WTC11 (cell line): ENCODE results near the gene MOB3B. TPM values are rescaled to one million over a fixed set of nuclear protein-coding genes. Genes with fewer than 3 reads are reported as not detected.
A peak's percentile ranks its signal among the peaks of the same experiment; 100 is the strongest.

Experiments
- ATF3 ChIP-seq: sonication (generic); formaldehyde crosslinking; conservative IDR thresholded peaks from 2 replicates; pipeline ENCODE4 v1.8.1; 2022; ENCODE audit warnings: mild to moderate bottlenecking, missing genetic modification reagents
- CDX4 ChIP-seq: fragments of 250-450 bp; sonication (Bioruptor Pico); IDR thresholded peaks from 2 replicates; pipeline ENCODE4 v1.9.0; 2021; ENCODE audit warnings: moderate library complexity, mild to moderate bottlenecking, inconsistent platforms, borderline replicate concordance
- CREB1 ChIP-seq: sonication (generic); formaldehyde crosslinking; IDR thresholded peaks from 2 replicates; pipeline ENCODE4 v1.8.0; 2023; ENCODE audit warnings: mild to moderate bottlenecking, missing genetic modification reagents
- ESRRA ChIP-seq: sonication (generic); formaldehyde crosslinking; IDR thresholded peaks from 2 replicates; pipeline ENCODE4 v1.8.1; 2022; ENCODE audit warnings: mild to moderate bottlenecking, missing genetic modification reagents, borderline replicate concordance
- FOXP1 ChIP-seq: sonication (generic); formaldehyde crosslinking; IDR thresholded peaks from 2 replicates; pipeline ENCODE4 v1.8.0; 2022; ENCODE audit warnings: missing genetic modification reagents, mild to moderate bottlenecking, moderate library complexity, borderline replicate concordance
- GABPB1 ChIP-seq: sonication (generic); formaldehyde crosslinking; IDR thresholded peaks from 2 replicates; pipeline ENCODE4 v1.8.1; 2023; ENCODE audit warnings: mild to moderate bottlenecking, missing genetic modification reagents
- GTF2I ChIP-seq: fragments of 250-450 bp; sonication (Bioruptor Pico); conservative IDR thresholded peaks from 2 replicates; pipeline ENCODE4 v1.4.0; 2021; ENCODE audit warnings: mild to moderate bottlenecking
- HMGA2 ChIP-seq: fragments of 250-450 bp; sonication (Bioruptor Pico); IDR thresholded peaks from 2 replicates; pipeline ENCODE4 v1.4.0; 2021; ENCODE audit warnings: mild to moderate bottlenecking, moderate library complexity
- KAT7 ChIP-seq: sonication (generic); formaldehyde crosslinking; IDR thresholded peaks from 2 replicates; pipeline ENCODE4 v1.8.1; 2023; ENCODE audit warnings: missing genetic modification reagents, mild to moderate bottlenecking, borderline replicate concordance
- MAX ChIP-seq: sonication (generic); formaldehyde crosslinking; IDR thresholded peaks from 2 replicates; pipeline ENCODE4 v1.8.0; 2022; ENCODE audit warnings: mild to moderate bottlenecking, missing genetic modification reagents
- MXD4 ChIP-seq: fragments of 250-450 bp; sonication (Bioruptor Pico); IDR thresholded peaks from 2 replicates; pipeline ENCODE4 v1.8.0; 2021; ENCODE audit warnings: mild to moderate bottlenecking, moderate library complexity, borderline replicate concordance
- MYBL2 ChIP-seq: sonication (generic); formaldehyde crosslinking; IDR thresholded peaks from 2 replicates; pipeline ENCODE4 v1.8.1; 2023; ENCODE audit warnings: mild to moderate bottlenecking, moderate library complexity, missing genetic modification reagents
- OVOL2 ChIP-seq: fragments of 250-450 bp; sonication (Bioruptor Pico); IDR thresholded peaks from 2 replicates; pipeline ENCODE4 v1.9.0; 2021; ENCODE audit warnings: mild to moderate bottlenecking, borderline replicate concordance
- RELA ChIP-seq: sonication (generic); formaldehyde crosslinking; IDR thresholded peaks from 2 replicates; pipeline ENCODE4 v1.8.1; 2022; ENCODE audit warnings: missing genetic modification reagents, mild to moderate bottlenecking, borderline replicate concordance
- SMAD4 ChIP-seq: sonication (generic); formaldehyde crosslinking; IDR thresholded peaks from 2 replicates; pipeline ENCODE4 v1.8.0; 2022; ENCODE audit warnings: mild to moderate bottlenecking, missing genetic modification reagents
- TCF7 ChIP-seq: sonication (generic); formaldehyde crosslinking; IDR thresholded peaks from 2 replicates; pipeline ENCODE4 v1.8.0; 2022; ENCODE audit warnings: mild to moderate bottlenecking, low read depth, missing genetic modification reagents, moderate library complexity
- TEAD4 ChIP-seq: sonication (generic); formaldehyde crosslinking; IDR thresholded peaks from 2 replicates; pipeline ENCODE4 v1.8.0; 2022; ENCODE audit warnings: mild to moderate bottlenecking, missing genetic modification reagents
- TP53 ChIP-seq: sonication (generic); formaldehyde crosslinking; IDR thresholded peaks from 2 replicates; pipeline ENCODE4 v1.8.1; 2023; ENCODE audit warnings: mild to moderate bottlenecking, missing genetic modification reagents
- USF1 ChIP-seq: sonication (generic); formaldehyde crosslinking; IDR thresholded peaks from 2 replicates; pipeline ENCODE4 v1.8.0; 2022; ENCODE audit warnings: mild to moderate bottlenecking, missing genetic modification reagents
- ZBTB21 ChIP-seq: sonication (generic); formaldehyde crosslinking; IDR thresholded peaks from 2 replicates; pipeline ENCODE4 v1.8.1; 2023; ENCODE audit warnings: mild to moderate bottlenecking, missing genetic modification reagents, borderline replicate concordance
- ZNF121 ChIP-seq: sonication (generic); formaldehyde crosslinking; IDR thresholded peaks from 2 replicates; pipeline ENCODE4 v1.8.0; 2023; ENCODE audit warnings: missing genetic modification reagents
- ZNF232 ChIP-seq: sonication (generic); formaldehyde crosslinking; IDR thresholded peaks from 2 replicates; pipeline ENCODE4 v1.8.0; 2022; ENCODE audit warnings: mild to moderate bottlenecking, missing genetic modification reagents
- ZNF416 ChIP-seq: fragments of 250-450 bp; sonication (Bioruptor Pico); IDR thresholded peaks from 2 replicates; pipeline ENCODE4 v1.9.0; 2021; ENCODE audit warnings: mild to moderate bottlenecking, inconsistent platforms
- ZNF423 ChIP-seq: fragments of 250-450 bp; sonication (Bioruptor Pico); IDR thresholded peaks from 2 replicates; pipeline ENCODE4 v2.1.2; 2022; ENCODE audit warnings: mild to moderate bottlenecking, moderate library complexity
- ZNF512 ChIP-seq: sonication (generic); formaldehyde crosslinking; IDR thresholded peaks from 2 replicates; pipeline ENCODE4 v1.8.1; 2022; ENCODE audit warnings: missing genetic modification reagents, borderline replicate concordance
- total RNA-seq: library from RNA; stranded (reverse); gene quantifications from 3 replicates; pipeline ENCODE4 v1.2.3, GENCODE V29; 2021
- TF ChIP-seq, protein P1 (sequence below): sonication (generic); formaldehyde crosslinking; IDR thresholded peaks from 2 replicates; pipeline ENCODE4 v1.8.0; 2023; ENCODE audit warnings: missing genetic modification reagents
- TF ChIP-seq, protein P2 (sequence below): sonication (generic); formaldehyde crosslinking; IDR thresholded peaks from 2 replicates; pipeline ENCODE4 v1.8.1; 2023; ENCODE audit warnings: mild to moderate bottlenecking, missing genetic modification reagents
- TF ChIP-seq, protein P3 (sequence below): sonication (generic); formaldehyde crosslinking; conservative IDR thresholded peaks from 2 replicates; pipeline ENCODE4 v1.8.1; 2023; ENCODE audit warnings: mild to moderate bottlenecking, low read depth, missing genetic modification reagents, moderate library complexity

Gene MOB3B
- total RNA-seq, 1 experiment from 2014 or later = 25.1 TPM

- TF ChIP-seq, protein P1, sequence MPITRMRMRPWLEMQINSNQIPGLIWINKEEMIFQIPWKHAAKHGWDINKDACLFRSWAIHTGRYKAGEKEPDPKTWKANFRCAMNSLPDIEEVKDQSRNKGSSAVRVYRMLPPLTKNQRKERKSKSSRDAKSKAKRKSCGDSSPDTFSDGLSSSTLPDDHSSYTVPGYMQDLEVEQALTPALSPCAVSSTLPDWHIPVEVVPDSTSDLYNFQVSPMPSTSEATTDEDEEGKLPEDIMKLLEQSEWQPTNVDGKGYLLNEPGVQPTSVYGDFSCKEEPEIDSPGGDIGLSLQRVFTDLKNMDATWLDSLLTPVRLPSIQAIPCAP (CRISPR knock-in tag) = no peak
- TF ChIP-seq HMGA2 (CRISPR knock-in tag) = no peak
- TF ChIP-seq ATF3 (CRISPR knock-in tag) = no peak
- TF ChIP-seq TCF7 (CRISPR knock-in tag) = no peak; the same call in 1 of the 2 replicates
- TF ChIP-seq KAT7 (CRISPR knock-in tag) = peak; percentile 92; the same call in 1 of the 2 replicates
- TF ChIP-seq ZNF423 = no peak
- TF ChIP-seq, protein P2, sequence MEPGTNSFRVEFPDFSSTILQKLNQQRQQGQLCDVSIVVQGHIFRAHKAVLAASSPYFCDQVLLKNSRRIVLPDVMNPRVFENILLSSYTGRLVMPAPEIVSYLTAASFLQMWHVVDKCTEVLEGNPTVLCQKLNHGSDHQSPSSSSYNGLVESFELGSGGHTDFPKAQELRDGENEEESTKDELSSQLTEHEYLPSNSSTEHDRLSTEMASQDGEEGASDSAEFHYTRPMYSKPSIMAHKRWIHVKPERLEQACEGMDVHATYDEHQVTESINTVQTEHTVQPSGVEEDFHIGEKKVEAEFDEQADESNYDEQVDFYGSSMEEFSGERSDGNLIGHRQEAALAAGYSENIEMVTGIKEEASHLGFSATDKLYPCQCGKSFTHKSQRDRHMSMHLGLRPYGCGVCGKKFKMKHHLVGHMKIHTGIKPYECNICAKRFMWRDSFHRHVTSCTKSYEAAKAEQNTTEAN (CRISPR knock-in tag) = 0 out of 2 replicates have a peak, but pooled peaks have one; percentile 23
- TF ChIP-seq CDX4 (CRISPR knock-in tag) = no peak
- TF ChIP-seq USF1 = 0 out of 2 replicates have a peak, but pooled peaks have one; percentile 5
- no peak for TF ChIP-seq OVOL2 (CRISPR knock-in tag)
- TF ChIP-seq ZBTB21 (CRISPR knock-in tag) = no peak
- TF ChIP-seq ZNF512 (CRISPR knock-in tag) = 0 out of 2 replicates have a peak, but pooled peaks have one; percentile 49
- TF ChIP-seq GABPB1 (CRISPR knock-in tag) = no peak
- no peak for TF ChIP-seq ZNF416 (CRISPR knock-in tag)
- TF ChIP-seq SMAD4 (CRISPR knock-in tag) = no peak
- TF ChIP-seq ZNF121 (CRISPR knock-in tag) = no peak
- TF ChIP-seq ESRRA (CRISPR knock-in tag) = 0 out of 2 replicates have a peak, but pooled peaks have one; percentile 24
- no peak for TF ChIP-seq MXD4 (CRISPR knock-in tag)
- TF ChIP-seq, protein P3, sequence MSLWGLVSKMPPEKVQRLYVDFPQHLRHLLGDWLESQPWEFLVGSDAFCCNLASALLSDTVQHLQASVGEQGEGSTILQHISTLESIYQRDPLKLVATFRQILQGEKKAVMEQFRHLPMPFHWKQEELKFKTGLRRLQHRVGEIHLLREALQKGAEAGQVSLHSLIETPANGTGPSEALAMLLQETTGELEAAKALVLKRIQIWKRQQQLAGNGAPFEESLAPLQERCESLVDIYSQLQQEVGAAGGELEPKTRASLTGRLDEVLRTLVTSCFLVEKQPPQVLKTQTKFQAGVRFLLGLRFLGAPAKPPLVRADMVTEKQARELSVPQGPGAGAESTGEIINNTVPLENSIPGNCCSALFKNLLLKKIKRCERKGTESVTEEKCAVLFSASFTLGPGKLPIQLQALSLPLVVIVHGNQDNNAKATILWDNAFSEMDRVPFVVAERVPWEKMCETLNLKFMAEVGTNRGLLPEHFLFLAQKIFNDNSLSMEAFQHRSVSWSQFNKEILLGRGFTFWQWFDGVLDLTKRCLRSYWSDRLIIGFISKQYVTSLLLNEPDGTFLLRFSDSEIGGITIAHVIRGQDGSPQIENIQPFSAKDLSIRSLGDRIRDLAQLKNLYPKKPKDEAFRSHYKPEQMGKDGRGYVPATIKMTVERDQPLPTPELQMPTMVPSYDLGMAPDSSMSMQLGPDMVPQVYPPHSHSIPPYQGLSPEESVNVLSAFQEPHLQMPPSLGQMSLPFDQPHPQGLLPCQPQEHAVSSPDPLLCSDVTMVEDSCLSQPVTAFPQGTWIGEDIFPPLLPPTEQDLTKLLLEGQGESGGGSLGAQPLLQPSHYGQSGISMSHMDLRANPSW (CRISPR knock-in tag) = no peak; the same call in 1 of the 2 replicates
- no peak for TF ChIP-seq TEAD4 (CRISPR knock-in tag)
- TF ChIP-seq CREB1 (CRISPR knock-in tag) = no peak
- TF ChIP-seq MAX (CRISPR knock-in tag) = peak; percentile 16; the same call in 1 of the 2 replicates
- TF ChIP-seq TP53 = no peak
- peak; percentile 72; the same call in 1 of the 2 replicates for TF ChIP-seq MYBL2 (CRISPR knock-in tag)
- no peak; the same call in 1 of the 2 replicates for TF ChIP-seq FOXP1 (CRISPR knock-in tag)
- TF ChIP-seq ZNF232 (CRISPR knock-in tag) = no peak
- TF ChIP-seq GTF2I (CRISPR knock-in tag) = no peak
- TF ChIP-seq RELA (CRISPR knock-in tag) = 0 out of 2 replicates have a peak, but pooled peaks have one; percentile 28
Observed at GRCh38 chr9:27529316-27530278, at the start of gene MOB3B (continued).
